Measurements from ENCODE around the gene P2RY14.
"Not testable (repeated sequence)": the region's sequence is repeated elsewhere in the genome, so short reads cannot be mapped to it uniquely, and the experiment has no call there.

Gene P2RY14

DNA sequence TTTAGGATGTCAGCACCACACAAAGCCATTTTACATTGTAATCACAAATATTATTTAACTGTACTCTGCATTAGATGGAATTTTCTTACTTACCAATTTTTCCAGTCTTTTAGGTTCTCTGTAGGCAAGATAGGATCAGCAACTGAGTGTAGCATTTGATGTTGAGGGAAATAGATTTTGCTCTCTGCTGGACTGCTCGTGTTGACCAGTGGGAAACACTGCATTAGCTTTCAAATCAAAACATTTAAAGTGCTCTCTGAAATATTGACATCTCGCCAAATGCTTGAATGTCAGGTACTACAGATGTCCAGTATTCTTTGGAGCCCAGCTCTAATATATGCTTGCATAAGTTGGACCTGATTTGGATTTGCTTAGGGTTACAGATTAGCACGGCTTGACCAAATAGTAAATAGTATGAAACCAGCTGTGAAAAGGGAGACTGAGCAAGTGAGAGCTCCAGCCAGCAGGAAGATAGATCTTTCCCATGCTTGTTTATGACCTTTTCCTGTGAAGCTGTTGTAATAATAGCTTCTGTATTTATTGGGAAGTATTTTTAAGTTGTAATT lies 29.5 kb downstream of the P2RY14 start:
- DNase-seq: no peak

DNA sequence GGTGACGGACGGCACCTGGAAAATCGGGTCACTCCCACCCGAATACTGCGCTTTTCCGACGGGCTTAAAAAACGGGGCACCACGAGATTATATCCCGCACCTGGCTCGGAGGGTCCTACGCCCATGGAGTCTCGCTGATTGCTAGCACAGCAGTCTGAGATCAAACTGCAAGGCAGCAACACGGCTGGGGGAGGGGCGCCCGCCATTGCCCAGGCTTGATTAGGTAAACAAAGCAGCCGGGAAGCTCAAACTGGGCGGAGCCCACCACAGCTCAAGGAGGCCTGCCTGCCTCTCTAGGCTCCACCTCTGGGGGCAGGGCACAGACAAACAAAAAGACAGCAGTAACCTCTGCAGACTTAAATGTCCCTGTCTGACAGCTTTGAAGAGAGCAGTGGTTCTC lies 36.3 kb downstream of the P2RY14 start:
- DNase-seq: not testable (repeated sequence)

- no peak for DNase-seq
Measured at GRCh38 chr3:151236736-151237135, 41.6 kb downstream of the P2RY14 start.

- no peak for DNase-seq
Measured at GRCh38 chr3:151236316-151236715, 42.0 kb downstream of the P2RY14 start.

GRCh38 chr3:151234825-151235224 lies 43.5 kb downstream of the P2RY14 start:
- no peak for DNase-seq

DNA sequence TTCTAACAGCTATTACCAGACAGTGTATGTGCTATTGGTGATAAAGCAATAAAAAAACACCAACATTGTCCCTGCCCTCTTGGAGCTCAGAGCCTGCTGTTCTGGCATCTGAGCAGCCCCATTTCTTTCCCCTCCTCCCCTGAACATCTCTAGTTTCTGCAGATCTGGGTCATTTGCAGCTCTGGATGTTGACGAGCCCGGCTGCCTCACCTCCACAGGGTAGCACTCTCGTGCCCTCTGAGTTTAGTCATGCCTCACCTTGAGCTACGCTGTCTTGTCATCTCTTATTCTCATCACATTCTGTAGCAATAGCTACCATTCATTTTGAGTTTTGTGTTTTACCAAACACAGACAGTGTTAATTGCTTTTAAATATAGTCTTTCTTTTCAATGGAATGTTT lies 45.4 kb downstream of the P2RY14 start:
- no peak for DNase-seq

- DNase-seq: not testable (repeated sequence)
Measured at GRCh38 chr3:151232403-151232802, 45.9 kb downstream of the P2RY14 start.

DNA sequence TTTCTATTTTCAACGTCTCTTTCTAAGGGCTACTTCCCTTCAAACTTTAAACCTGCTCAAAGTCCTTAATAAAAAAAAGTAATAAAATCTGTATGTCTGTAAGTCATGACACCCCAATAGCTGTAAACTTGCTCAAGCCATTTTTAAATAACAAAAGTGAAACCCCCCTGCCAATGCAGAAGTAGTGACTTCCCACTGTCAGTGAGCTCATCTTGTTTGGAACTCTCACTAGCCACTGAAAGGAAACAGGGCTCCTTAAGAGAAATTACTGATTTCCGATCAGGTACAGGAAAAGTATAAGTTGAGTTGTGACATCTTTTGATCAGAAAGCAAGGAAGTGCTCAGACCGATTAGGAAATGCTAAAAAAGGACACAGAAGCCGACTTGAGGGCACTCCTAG lies 47.7 kb downstream of the P2RY14 start:
- DNase-seq: no peak

DNA sequence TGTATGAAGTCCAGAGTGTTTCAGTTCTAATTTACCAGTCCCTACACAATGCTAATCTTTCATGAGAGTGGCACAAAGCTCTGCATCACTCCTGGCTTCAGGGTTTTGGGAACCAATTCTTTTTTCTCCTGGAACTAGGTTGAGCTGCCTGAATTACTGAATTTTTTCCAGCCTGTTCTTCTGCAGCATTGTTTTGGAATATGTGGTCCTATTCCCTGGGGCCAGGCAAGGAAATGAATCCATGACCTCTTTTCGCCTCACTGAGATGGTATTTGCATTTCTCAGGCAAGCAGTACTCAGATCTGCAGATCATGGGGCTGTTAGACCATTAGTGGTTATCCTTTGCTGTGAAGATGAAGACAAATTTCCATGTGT lies 49.7 kb downstream of the P2RY14 start:
- DNase-seq: no peak

DNA sequence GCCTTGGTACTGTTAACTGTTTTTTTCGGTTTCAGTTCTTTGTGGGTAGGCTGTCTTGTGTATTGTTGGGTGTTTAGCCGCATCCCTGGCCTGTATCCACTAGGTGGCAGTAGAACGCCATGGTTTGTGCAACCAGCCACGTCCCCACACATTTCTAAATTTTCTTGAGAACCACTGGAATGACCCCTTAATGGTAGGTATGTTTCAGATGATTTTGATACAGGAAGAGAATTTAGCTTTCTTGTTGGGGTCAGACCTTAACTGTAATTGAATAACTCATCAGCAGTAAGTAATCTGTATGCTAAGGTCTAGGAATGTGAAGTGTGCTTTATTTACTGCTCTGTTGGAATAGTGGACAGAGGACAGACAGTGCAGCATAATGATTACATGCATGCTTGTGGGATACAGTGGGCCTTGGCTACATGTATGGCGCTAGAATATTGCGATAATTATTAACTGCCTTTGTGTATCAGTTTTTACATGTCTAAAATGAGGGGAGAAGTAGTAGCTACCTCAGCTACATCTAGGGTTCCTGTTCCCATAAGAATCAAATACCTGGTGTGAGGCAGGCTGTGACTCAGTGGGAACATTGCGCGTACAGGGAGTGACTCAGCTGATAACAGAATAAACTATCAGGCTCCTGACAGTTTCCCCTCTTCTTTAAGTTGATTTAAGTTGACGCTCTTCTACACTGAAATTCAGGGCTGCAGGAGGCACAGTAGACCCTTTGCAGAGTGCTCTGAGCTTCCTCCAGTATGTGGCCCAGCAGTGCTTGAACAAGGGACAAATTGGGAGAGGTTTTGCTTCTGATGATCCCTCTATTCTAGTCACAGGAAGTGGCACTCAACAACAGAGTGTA lies 50.3 kb downstream of the P2RY14 start:
- peak; percentile 85 for DNase-seq

- no peak for DNase-seq
Measured at GRCh38 chr3:151227266-151227806, 51.0 kb downstream of the P2RY14 start.

GRCh38 chr3:151226825-151227224 lies 51.5 kb downstream of the P2RY14 start:
- DNase-seq: no peak

- no peak for DNase-seq
Measured at GRCh38 chr3:151226088-151226563, 52.2 kb downstream of the P2RY14 start.

DNA sequence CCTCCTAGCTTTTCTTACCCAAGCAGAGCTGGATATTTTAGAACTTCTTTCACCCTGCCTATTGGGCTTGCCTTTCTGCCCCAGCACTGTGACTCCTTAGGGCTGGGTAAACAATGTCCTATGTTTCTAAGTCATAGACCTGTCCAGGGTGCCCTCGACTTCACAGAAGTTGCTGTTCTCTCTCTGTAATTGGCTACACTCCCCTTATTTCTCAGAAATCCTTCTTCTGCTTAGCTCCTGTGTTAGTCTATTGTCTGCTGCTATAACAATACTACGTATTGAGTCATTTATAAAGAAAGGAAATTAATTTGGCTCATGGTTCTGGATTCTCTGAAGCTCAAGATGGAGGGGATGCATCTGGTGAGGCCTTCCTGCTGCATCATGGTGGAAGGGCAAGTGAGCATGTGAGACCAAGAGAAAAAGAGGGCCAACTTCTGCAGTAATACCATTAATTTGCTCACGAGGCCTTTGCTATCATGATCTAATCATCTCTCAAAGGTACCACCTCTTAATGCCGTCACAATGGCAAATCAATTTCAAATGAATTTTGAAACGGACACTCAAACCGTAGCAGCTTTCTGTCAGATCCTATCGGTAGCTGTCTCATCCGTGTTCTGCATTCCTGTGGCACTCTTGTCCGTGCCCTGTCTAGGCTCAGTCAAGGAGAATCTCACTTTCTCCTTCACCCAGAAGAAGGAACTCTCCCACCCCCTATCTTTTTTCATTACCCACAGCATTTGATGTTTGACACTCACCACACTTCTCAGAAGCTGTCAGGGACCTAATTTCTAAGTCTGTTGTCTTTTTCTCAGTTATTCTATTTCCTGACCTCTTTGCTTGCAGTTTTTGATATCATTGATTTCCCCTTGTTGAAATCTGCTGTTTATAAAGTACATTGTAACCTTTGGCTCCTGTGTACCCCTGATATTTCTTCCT lies 53.0 kb downstream of the P2RY14 start:
- DNase-seq: no peak

GRCh38 chr3:151224268-151224866 lies 54.0 kb downstream of the P2RY14 start:
- no peak for DNase-seq

- no peak for DNase-seq
Measured at GRCh38 chr3:151219056-151219455, 59.3 kb downstream of the P2RY14 start.

- DNase-seq: no peak
Measured at GRCh38 chr3:151218136-151218535, 60.2 kb downstream of the P2RY14 start.

- no peak for DNase-seq
Measured at GRCh38 chr3:151216641-151217607, 61.4 kb downstream of the P2RY14 start.

DNA sequence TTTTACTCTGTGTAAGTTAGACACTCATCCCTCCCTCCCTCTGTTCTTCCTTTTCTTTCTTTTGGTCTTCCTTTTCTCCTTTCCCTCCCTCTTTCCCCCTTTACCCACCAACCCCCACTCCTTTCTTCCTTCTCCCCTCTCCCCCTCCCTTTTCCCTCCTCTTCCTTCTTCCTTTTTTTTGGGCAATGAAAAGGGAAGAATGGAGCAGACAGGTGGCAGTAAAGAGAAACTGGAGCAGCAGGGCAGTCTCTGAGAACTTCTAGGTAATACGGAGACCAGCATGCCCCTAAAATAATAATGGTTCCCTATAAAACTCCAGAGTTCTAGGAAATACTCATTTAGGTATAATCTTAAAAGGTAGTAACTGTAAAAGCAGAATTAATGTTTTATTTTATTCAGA lies 63.9 kb downstream of the P2RY14 start:
- no peak for DNase-seq

DNA sequence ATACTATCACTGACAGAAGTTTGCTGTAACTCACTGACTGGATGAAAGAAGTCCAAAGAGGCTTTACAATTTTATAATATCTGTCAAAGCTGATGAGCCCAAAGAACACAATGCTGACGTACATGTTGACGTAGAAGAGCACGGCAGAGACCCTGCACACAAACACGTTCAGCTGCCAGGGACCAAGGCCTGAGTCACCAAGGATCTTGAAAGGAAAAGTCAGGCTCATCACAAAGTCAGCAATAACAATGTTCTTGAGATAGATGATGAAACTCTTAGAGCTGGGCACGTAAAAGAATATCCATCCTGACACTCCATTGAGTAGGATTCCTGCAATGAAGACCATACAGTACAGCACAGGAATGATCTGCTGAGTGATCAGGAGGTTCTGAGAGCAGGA lies 64.5 kb downstream of the P2RY14 start:
- DNase-seq: no peak

DNA sequence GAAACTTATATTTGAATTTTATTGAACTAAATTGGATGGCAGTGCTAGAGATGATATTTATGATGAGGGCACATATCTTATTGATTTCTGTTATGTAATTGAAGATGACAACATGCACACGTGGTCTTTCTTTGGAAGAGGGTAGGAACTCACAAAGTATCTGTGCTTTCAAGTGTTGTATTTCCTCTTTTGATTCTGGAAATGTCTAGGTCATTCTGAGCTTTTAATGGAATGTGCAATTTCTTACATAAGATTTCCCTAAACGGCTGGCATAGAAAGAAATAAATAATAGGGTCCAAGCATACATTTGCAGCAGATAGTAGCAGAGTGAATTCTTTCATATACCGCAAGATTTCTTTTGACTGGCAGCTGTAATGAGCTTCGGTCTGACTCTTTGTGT lies 65.2 kb downstream of the P2RY14 start:
- DNase-seq: no peak

All from stimulated activated CD4-positive, alpha-beta T cell treated with anti-CD3 and anti-CD28 coated beads, Interleukin-15, amount 100 ng/mL, for 24 hours (primary cell).